8988T (cell line): Measurements from ENCODE around the gene LHX3.

ENCODE experiments used
- DNase-seq: peaks from one replicate; pipeline ENCODE4 v3.0.0; 2011

LHX3 gene

GRCh38 chr9:136225748-136226679 is 21.1 kb upstream of the LHX3 start:
- DNase-seq: peak; percentile 75

- DNase-seq: no peak
Measured at GRCh38 chr9:136225366-136225747, 20.4 kb upstream of the LHX3 start.

- DNase-seq: no peak
Measured at GRCh38 chr9:136223871-136224640, 19.1 kb upstream of the LHX3 start.

- no peak for DNase-seq
Measured at GRCh38 chr9:136222906-136223285, 18.0 kb upstream of the LHX3 start.

GRCh38 chr9:136222166-136222905 is 17.4 kb upstream of the LHX3 start:
- DNase-seq: no peak

- peak; percentile 93 for DNase-seq
Measured at GRCh38 chr9:136220017-136220729, 15.2 kb upstream of the LHX3 start.

- no peak for DNase-seq
Measured at GRCh38 chr9:136219276-136219675, 14.3 kb upstream of the LHX3 start.

- no peak for DNase-seq
Measured at GRCh38 chr9:136218673-136219072, 13.7 kb upstream of the LHX3 start.

- no peak for DNase-seq
Measured at GRCh38 chr9:136218271-136218670, 13.3 kb upstream of the LHX3 start.

GRCh38 chr9:136216541-136217244 is 11.8 kb upstream of the LHX3 start:
- DNase-seq: no peak

- no peak for DNase-seq
Measured at GRCh38 chr9:136213733-136214132, 8.8 kb upstream of the LHX3 start.

GRCh38 chr9:136212345-136212950 is 7.5 kb upstream of the LHX3 start:
- DNase-seq: no peak

- no peak for DNase-seq
Measured at GRCh38 chr9:136211441-136212344, 6.8 kb upstream of the LHX3 start.

GRCh38 chr9:136211006-136211405 is 6.1 kb upstream of the LHX3 start:
- DNase-seq: no peak

GRCh38 chr9:136210276-136210675 is 5.3 kb upstream of the LHX3 start:
- DNase-seq: no peak

GRCh38 chr9:136209786-136210185 is 4.9 kb upstream of the LHX3 start:
- DNase-seq: no peak

GRCh38 chr9:136209232-136209631 is 4.3 kb upstream of the LHX3 start:
- DNase-seq: no peak

GRCh38 chr9:136208675-136209074 is 3.7 kb upstream of the LHX3 start:
- DNase-seq: no peak

- no peak for DNase-seq
Measured at GRCh38 chr9:136207616-136208015, 2.7 kb upstream of the LHX3 start.

- no peak for DNase-seq
Measured at GRCh38 chr9:136206602-136207275, 1.8 kb upstream of the LHX3 start.
